ENCODE data around the gene VWA2.

VWA2 gene

GRCh38 chr10:114323023-114323422 lies 84.0 kb downstream of the VWA2 start:
- H3K27ac ChIP-seq: no peak overlapping the region
- TF ChIP-seq CTCF (IDR thresholded peaks at IDR 0.05) (no peak), ZFX (IDR thresholded peaks at IDR 0.05; ENCODE audit: borderline replicate concordance) (no peak)

GRCh38 chr10:114326795-114327194 lies 87.7 kb downstream of the VWA2 start:
- no peak overlapping the region for H3K27ac ChIP-seq
- no peak for TF ChIP-seq ZFX (IDR thresholded peaks at IDR 0.05; ENCODE audit: borderline replicate concordance)
- TF ChIP-seq CTCF (IDR thresholded peaks at IDR 0.05): no peak

GRCh38 chr10:114327537-114328440 lies 88.7 kb downstream of the VWA2 start:
- no peak overlapping the region for H3K27ac ChIP-seq
- no peak for TF ChIP-seq ZFX (IDR thresholded peaks at IDR 0.05; ENCODE audit: borderline replicate concordance)
- TF ChIP-seq CTCF (IDR thresholded peaks at IDR 0.05): no peak

GRCh38 chr10:114328441-114328812 lies 89.4 kb downstream of the VWA2 start:
- H3K27ac ChIP-seq: no peak overlapping the region
- TF ChIP-seq ZFX (IDR thresholded peaks at IDR 0.05; ENCODE audit: borderline replicate concordance) (no peak), CTCF (IDR thresholded peaks at IDR 0.05) (no peak)

- no peak for TF ChIP-seq CTCF (IDR thresholded peaks at IDR 0.05)
- TF ChIP-seq ZFX (IDR thresholded peaks at IDR 0.05; ENCODE audit: borderline replicate concordance): no peak
- no peak overlapping the region for H3K27ac ChIP-seq
Measured at GRCh38 chr10:114328874-114329273, 89.8 kb downstream of the VWA2 start.

GRCh38 chr10:114329634-114330365 lies 90.7 kb downstream of the VWA2 start:
- H3K27ac ChIP-seq: no peak overlapping the region
- TF ChIP-seq ZFX (IDR thresholded peaks at IDR 0.05; ENCODE audit: borderline replicate concordance) (no peak), CTCF (IDR thresholded peaks at IDR 0.05) (no peak)
